Skeletal muscle satellite cell (primary cell): ENCODE data around the gene CACNA1B.
"Not testable (repeated sequence)": the region's sequence is repeated elsewhere in the genome, so short reads cannot be mapped to it uniquely, and the experiment has no call there.

Experiments
- H3K27me3 ChIP-seq: 2 replicates; pipeline ENCODE4 v1.7.0; 2013; ENCODE audit warnings: low read length; ENCODE audit not compliant: control insufficient read depth, insufficient read depth
- H3K36me3 ChIP-seq: 2 replicates; pipeline ENCODE4 v1.7.0; 2013; ENCODE audit warnings: mild to moderate bottlenecking, control low read depth, low read length; ENCODE audit not compliant: insufficient read depth
- H3K4me1 ChIP-seq: 2 replicates; pipeline ENCODE4 v1.7.0; 2013; ENCODE audit warnings: low read length; ENCODE audit not compliant: control insufficient read depth, insufficient read depth
- H3K4me2 ChIP-seq: 2 replicates; pipeline ENCODE4 v1.7.0; 2013; ENCODE audit warnings: mild to moderate bottlenecking, low read length
- H3K4me3 ChIP-seq: 2 replicates; pipeline ENCODE4 v1.7.0; 2013; ENCODE audit warnings: low read length
- H3K9ac ChIP-seq: 2 replicates; pipeline ENCODE4 v1.7.0; 2013; ENCODE audit warnings: mild to moderate bottlenecking, low read depth, low read length, moderate library complexity
- H3K9me3 ChIP-seq: replicated peaks from 2 replicates; pipeline ENCODE4 v1.7.0; 2013; ENCODE audit warnings: mild to moderate bottlenecking, control low read depth, low read length

The CACNA1B gene

DNA sequence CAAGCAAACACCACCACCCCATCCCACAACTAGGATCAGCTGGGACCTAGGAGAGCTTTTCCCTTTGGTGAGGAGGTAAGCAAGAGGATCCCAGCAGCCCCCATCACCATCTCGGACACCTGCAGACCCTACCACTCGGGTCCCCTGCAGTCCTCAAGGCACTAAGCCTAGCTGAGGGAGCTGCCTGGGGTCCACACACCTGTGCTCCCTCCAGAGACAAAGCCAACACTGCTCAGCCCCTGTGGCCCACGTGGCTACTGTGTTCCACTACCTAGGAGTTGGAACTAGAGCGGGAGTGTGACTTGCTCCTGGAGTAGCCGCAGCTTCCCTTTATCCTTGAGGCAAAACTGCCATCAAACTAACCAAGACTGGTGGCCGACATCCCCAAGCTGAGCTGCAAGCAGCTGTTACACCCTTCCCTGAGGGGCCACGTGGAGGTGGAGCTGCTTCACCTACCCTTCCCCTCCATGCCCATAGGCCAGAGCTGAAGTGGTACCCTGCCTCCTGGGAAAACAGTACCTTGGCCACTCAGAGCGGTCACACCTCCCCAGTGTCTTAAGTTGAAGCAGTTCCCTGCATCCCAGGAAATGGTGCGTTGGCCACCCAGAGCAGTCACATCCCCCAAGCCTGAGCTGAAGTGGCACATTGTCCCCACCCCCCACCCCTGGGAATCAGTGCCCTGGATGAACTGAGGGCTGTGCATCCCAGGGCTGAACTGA lies 205.5 kb downstream of the CACNA1B start:
- H3K4me3 ChIP-seq = no peak overlapping the region
- H3K9me3 ChIP-seq = peaks cover 20% of the 10 kb centered on the region
- H3K4me1 ChIP-seq = no peaks in the 10 kb centered on the region
- no peak overlapping the region for H3K4me2 ChIP-seq
- H3K9ac ChIP-seq = no peak overlapping the region
- H3K36me3 ChIP-seq = no peaks in the 10 kb centered on the region
- H3K27me3 ChIP-seq = no peaks in the 10 kb centered on the region

DNA sequence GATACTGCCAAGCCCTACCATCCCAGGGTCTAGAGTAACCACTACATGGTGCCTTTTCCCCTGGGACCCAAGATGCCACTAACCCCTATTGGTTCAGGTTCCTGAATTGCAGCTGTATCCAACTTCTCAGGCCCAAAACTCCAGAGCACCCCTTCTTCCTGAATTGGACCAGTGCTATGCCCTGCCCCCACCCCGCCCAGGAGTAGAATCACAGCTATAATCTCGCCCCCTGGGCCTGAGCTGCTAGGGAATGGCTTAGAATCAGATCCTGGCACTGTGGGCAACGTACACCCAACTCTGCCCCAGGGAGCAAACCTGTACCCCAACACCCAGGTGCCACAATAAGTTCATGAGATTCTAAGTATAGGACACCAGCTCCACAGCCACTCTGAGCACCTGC lies 206.3 kb downstream of the CACNA1B start:
- no peaks in the 10 kb centered on the region for H3K4me1 ChIP-seq
- no peak overlapping the region for H3K9ac ChIP-seq
- H3K4me2 ChIP-seq = no peak overlapping the region
- H3K9me3 ChIP-seq = peaks cover 16% of the 10 kb centered on the region
- no peak overlapping the region for H3K4me3 ChIP-seq
- no peaks in the 10 kb centered on the region for H3K27me3 ChIP-seq
- H3K36me3 ChIP-seq = no peaks in the 10 kb centered on the region

DNA sequence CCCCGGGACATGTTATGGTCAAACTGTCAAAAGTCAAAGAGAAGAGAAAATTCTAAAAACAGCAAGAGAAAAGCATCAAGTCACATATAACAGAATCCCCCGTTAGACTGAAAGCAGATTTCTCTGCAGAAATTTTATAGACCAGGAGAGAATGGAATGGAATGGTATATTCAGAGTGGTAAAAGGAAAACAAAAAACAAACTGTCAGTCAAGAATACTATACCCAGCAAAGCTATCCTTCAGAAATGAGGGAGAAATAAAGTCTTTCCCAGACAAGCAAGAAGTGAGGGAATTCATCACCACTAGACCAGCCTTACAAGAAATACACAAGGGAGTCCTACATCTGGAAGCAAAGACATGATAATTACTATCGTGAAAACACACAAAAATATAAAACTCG lies 208.0 kb downstream of the CACNA1B start:
- Histone ChIP-seq H3K9me3 (peaks cover 16% of the 10 kb centered on the region), H3K4me1 (no peaks in the 10 kb centered on the region), H3K4me2 (no peak overlapping the region), H3K4me3 (no peak overlapping the region), H3K27me3 (no peaks in the 10 kb centered on the region), H3K36me3 (no peaks in the 10 kb centered on the region), H3K9ac (no peak overlapping the region)

DNA sequence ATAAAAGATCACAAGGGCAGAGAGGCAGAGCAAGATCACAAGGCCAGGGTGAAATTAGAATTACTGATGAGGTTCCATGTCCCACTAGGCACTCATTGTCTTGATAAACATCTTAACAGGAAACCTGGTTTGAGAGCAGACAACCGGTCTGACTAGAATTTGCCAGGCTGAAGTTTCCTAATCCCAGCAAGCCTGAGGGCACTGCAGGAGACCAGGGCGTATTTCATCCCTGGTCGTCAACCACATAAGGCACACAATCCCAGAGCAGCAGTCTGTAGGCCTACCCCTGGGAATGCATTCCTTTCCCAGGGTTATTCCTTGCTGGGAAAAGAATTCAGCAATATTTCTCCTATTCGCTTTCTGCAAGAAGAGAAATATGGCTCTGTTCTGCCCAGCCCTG lies 214.5 kb downstream of the CACNA1B start:
- H3K4me3 ChIP-seq, H3K9me3 ChIP-seq, H3K27me3 ChIP-seq, H3K4me1 ChIP-seq, H3K36me3 ChIP-seq, H3K4me2 ChIP-seq, H3K9ac ChIP-seq: not testable (repeated sequence)

DNA sequence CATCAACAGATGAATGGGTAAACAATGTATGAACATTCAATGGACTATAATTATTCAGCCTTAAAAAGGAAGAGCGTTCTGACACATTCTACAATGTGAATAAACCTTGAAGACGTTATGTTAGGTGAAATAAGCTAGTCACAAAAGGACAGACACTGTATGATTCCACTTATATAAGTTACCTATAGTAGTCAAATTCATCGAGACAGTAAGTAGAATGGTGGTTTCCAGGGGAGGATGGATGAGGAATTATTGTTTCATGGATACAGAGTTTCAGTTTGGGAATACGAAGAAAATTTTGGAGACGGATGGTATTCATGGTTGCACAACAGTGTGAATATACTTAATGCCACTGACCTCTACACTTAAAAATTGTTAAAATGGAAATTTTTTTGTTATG lies 216.4 kb downstream of the CACNA1B start:
- H3K4me1 ChIP-seq = no peaks in the 10 kb centered on the region
- H3K4me3 ChIP-seq = no peak overlapping the region
- peaks cover 4% of the 10 kb centered on the region for H3K9me3 ChIP-seq
- H3K4me2 ChIP-seq = no peak overlapping the region
- no peak overlapping the region for H3K9ac ChIP-seq
- H3K36me3 ChIP-seq = no peaks in the 10 kb centered on the region
- H3K27me3 ChIP-seq = no peaks in the 10 kb centered on the region

DNA sequence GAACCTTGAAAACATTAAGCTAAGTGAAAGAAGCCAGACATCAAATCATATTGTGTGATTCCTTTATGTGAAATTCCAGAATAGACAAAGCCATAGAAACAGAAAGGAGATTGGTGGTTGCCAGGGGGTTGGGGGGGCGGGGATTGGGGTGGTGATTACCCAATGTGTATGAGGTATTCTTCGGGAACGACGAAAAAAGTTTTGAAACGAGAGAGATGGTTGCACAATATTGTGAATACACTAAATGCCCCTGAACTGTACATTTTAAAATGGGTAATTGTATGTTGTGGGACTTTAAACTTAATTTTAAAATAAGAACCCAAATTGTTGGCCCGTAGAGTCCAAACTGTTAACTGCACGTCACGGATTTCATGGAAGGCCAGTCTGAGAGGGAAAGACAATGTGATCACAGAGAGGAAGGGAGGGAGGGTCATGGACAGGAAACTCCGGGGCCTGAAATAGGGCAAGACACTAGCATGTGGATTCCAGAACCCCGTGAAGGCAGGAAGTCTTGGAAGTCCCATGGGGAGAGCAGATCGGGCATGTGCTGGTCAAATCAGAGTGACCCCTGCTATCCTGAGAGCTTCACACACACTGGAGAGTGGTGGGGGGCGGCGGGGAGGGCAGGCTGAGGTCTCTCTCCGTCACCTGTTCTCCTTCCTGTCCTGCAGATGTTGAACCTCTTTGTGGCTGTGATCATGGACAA lies 218.4 kb downstream of the CACNA1B start:
- no peaks in the 10 kb centered on the region for H3K4me1 ChIP-seq
- H3K27me3 ChIP-seq = no peaks in the 10 kb centered on the region
- no peak overlapping the region for H3K4me3 ChIP-seq
- no peaks in the 10 kb centered on the region for H3K36me3 ChIP-seq
- H3K9ac ChIP-seq = no peak overlapping the region
- H3K4me2 ChIP-seq = no peak overlapping the region
- H3K9me3 ChIP-seq = peaks cover 10% of the 10 kb centered on the region

DNA sequence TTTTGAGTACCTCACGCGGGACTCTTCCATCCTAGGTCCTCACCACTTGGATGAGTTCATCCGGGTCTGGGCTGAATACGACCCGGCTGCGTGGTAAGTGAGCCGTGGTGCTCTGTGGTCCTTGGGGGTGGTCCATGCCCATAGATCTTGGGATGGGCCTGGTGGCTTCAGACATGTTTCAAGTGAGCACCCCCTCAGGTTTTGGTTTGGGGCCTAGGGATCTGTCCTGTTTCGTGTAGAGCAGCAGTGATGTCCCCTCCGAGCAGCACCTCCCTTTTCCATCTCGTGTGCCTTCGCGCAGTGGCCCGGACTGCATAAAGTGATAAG lies 218.9 kb downstream of the CACNA1B start:
- Histone ChIP-seq H3K36me3 (no peaks in the 10 kb centered on the region), H3K9ac (no peak overlapping the region), H3K4me3 (no peak overlapping the region), H3K9me3 (peaks cover 10% of the 10 kb centered on the region), H3K27me3 (no peaks in the 10 kb centered on the region), H3K4me1 (no peaks in the 10 kb centered on the region), H3K4me2 (no peak overlapping the region)

DNA sequence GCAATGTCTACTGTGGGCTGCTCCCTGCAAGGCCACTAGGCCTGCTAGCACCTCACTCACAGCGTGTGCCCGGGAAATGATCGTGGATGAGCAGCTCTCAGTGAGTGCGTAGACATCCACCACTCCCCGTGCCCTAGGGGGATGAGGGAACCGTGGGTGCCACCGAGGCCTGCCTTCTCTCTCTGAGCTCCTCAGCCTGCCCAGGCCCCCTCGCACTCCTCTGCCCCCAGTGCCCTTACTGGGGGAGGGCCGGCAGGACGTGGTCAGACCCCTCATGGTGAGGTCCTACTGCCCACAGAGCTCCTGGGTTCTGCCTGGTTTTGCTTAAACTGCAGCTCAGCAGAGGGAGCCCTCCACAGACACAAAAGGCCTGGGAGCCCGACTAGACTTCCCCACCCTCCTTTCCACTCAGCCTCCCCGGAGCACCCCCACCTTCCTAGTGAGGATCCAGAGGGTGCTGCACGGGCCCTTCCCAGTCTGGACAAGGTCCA lies 220.0 kb downstream of the CACNA1B start:
- H3K27me3 ChIP-seq = no peaks in the 10 kb centered on the region
- H3K4me3 ChIP-seq = no peak overlapping the region
- no peak overlapping the region for H3K4me2 ChIP-seq
- no peaks in the 10 kb centered on the region for H3K36me3 ChIP-seq
- no peak overlapping the region for H3K9ac ChIP-seq
- H3K9me3 ChIP-seq = peaks cover 10% of the 10 kb centered on the region
- H3K4me1 ChIP-seq = no peaks in the 10 kb centered on the region

DNA sequence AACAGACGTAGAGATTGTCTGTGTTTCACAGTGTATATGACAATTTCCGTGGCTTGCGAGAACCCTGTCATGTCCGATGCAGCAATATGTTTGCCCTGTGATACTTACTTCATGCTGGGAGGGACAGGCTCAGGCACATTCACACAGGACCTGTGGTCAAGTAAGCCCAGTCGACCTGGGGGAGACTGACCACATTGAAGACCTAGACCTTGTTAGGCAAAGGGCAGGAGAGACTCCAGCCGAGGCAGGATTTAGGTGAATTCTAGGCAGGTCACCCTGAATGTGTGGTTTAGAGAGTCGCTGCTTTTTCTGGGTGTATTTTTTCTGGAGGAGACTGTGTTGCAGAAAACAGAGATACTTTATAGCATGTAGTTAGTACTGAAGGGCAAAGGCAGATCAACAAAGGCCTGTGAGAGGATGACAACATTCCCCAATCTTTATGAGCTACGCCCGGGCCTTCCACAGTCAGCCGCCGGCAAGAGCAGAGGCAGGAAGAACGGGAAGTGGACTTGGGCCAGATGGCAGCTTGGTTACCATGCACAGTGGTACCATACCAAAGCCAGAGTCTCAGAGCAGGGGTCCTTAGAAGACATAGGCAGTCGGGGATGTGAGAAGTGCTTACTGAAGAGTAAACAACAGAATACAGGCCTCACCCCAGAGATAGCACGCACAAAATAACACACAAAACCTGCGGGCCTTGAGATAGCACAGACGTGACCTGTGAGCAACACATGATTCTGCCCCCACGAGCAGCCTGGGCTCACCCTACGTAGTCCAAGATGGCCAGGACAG lies 220.7 kb downstream of the CACNA1B start:
- peaks cover 10% of the 10 kb centered on the region for H3K9me3 ChIP-seq
- no peaks in the 10 kb centered on the region for H3K27me3 ChIP-seq
- no peak overlapping the region for H3K4me2 ChIP-seq
- no peak overlapping the region for H3K9ac ChIP-seq
- no peak overlapping the region for H3K4me3 ChIP-seq
- H3K4me1 ChIP-seq = no peaks in the 10 kb centered on the region
- H3K36me3 ChIP-seq = no peaks in the 10 kb centered on the region

DNA sequence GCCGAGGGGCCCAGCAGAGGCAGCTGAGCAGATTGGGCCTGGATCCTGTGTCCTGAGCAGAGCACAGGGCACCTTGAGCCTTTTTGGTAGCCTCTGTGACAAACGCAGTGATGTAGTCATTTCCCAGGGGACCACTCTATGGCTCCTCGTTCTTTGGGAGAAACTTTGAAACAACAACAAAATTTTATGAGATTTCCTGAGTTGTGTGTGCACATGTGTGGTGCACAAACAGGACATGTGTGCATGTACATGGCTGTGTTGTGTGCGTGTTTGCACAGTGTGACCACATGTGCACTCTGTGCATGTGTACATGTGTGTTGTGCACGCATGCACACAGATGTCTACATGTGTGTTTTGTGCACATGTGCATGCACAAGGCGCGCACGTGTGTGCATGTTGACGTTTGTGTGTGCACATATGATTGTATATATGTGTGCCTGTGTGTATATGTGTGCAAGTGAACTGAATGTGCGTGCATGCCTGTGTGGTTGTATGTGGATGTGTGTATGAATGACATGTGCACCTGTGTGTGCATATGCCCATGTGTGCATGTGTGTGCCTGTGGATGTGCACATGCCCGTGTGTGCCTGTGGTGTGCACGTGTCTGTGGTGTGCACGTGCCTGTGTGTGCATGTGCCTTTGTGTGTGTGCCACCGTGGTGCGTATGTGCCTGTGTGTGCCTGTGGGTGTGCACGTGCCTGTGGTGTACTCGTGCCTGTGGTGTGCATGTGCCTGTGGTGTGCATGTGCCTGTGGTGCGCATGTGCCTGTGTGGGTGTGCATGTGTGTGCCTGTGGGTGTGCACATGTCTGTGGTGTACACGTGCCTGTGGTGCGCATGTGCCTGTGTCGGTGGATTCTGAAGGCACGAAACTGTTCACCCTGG lies 221.6 kb downstream of the CACNA1B start:
- Histone ChIP-seq H3K4me3 (no peak overlapping the region), H3K9ac (no peak overlapping the region), H3K4me1 (no peaks in the 10 kb centered on the region), H3K27me3 (no peaks in the 10 kb centered on the region), H3K36me3 (no peaks in the 10 kb centered on the region), H3K4me2 (no peak overlapping the region), H3K9me3 (peaks cover 10% of the 10 kb centered on the region)
